CD14-positive monocyte (primary cell): Measurements from ENCODE around the gene PEAK1. TPM values are rescaled to one million over a fixed set of nuclear protein-coding genes. Genes with fewer than 3 reads are reported as not detected.

Experiments used
- DNase-seq, 3 donors: peaks; one replicate each; pipeline ENCODE4 v3.0.0-alpha.2; 2011 to 2022
- H2AFZ ChIP-seq: 2 replicates; pipeline ENCODE4 v1.6.0; 2012; ENCODE audit warnings: mild to moderate bottlenecking, low read depth, low read length, inconsistent platforms; ENCODE audit not compliant: insufficient read depth, poor library complexity, severe bottlenecking
- H3K27ac ChIP-seq, 2 donors: 1 replicate in 1 of 2; 2 replicates in 1 of 2; pipeline ENCODE4 v1.5.1; 2012 to 2013; ENCODE audit warnings: low read length in 2 of 2, control low read depth in 1 of 2, inconsistent platforms in 1 of 2, low read depth in 1 of 2, mild to moderate bottlenecking in 1 of 2
- H3K27me3 ChIP-seq, 2 donors: one replicate each; pipeline versions ENCODE4 v1.6.0 to v1.6.1; 2011 to 2013; ENCODE audit warnings: low read length in 2 of 2; ENCODE audit not compliant: control insufficient read depth in 2 of 2, insufficient read depth in 2 of 2
- H3K36me3 ChIP-seq, 2 donors: replicated peaks in 1 of 2; 1 replicate in 1 of 2; 2 replicates in 1 of 2; pipeline versions ENCODE4 v1.5.1 to v1.6.1; 2012 to 2013; ENCODE audit warnings: low read length in 2 of 2, control low read depth in 1 of 2, inconsistent platforms in 1 of 2, mild to moderate bottlenecking in 1 of 2; ENCODE audit not compliant: insufficient read depth in 2 of 2, control insufficient read depth in 1 of 2
- H3K4me1 ChIP-seq, 2 donors: 1 replicate in 1 of 2; 2 replicates in 1 of 2; pipeline versions ENCODE4 v1.5.1 to v1.6.1; 2012 to 2013; ENCODE audit warnings: low read length in 2 of 2, control low read depth in 1 of 2, inconsistent platforms in 1 of 2, mild to moderate bottlenecking in 1 of 2, moderate library complexity in 1 of 2; ENCODE audit not compliant: insufficient read depth in 2 of 2, control insufficient read depth in 1 of 2
- H3K4me2 ChIP-seq: replicated peaks from 2 replicates; pipeline ENCODE3; 2012; ENCODE audit warnings: low read length, moderate library complexity, mild to moderate bottlenecking; ENCODE audit not compliant: poor library complexity, severe bottlenecking; ENCODE audit errors: extremely low read depth
- H3K4me3 ChIP-seq, 3 experiments: fragments of 200-600 bp in 1 of 3; sonication (generic) in 1 of 3; replicated peaks in 1 of 3; 1 replicate in 2 of 3; 2 replicates in 1 of 3; pipeline ENCODE4 v1.5.1; 2011 to 2013; ENCODE audit warnings: low read length in 3 of 3, mild to moderate bottlenecking in 3 of 3, control low read depth in 2 of 3, low read depth in 2 of 3, inconsistent platforms in 1 of 3, moderate library complexity in 1 of 3
- H3K79me2 ChIP-seq: 2 replicates; pipeline ENCODE4 v1.6.0; 2012; ENCODE audit warnings: mild to moderate bottlenecking, control low read depth, inconsistent platforms, low read length, moderate library complexity; ENCODE audit not compliant: insufficient read depth
- H3K9ac ChIP-seq: 2 replicates; pipeline ENCODE4 v1.6.0; 2017; ENCODE audit warnings: low read length, mild to moderate bottlenecking; ENCODE audit not compliant: insufficient read depth, poor library complexity, severe bottlenecking
- H3K9me3 ChIP-seq, 2 donors: replicated peaks in 1 of 2; 1 replicate in 1 of 2; 2 replicates in 1 of 2; pipeline versions ENCODE4 v1.5.1 to v1.6.1; 2012 to 2013; ENCODE audit warnings: low read length in 2 of 2, control low read depth in 1 of 2; ENCODE audit not compliant: control insufficient read depth in 1 of 2, insufficient read depth in 1 of 2
- H4K20me1 ChIP-seq: 2 replicates; pipeline ENCODE4 v1.6.0; 2012; ENCODE audit warnings: mild to moderate bottlenecking, low read length, control low read depth, moderate library complexity; ENCODE audit not compliant: insufficient read depth
- H3K27ac Mint-ChIP-seq, 7 donors: one replicate each; pipeline ENCODE4 v1.8.0; 2020; ENCODE audit warnings: mild to moderate bottlenecking in 7 of 7, mixed read lengths in 7 of 7, moderate library complexity in 6 of 7, inconsistent platforms in 2 of 7
- H3K27me3 Mint-ChIP-seq, 3 donors: one replicate each; pipeline ENCODE4 v1.8.0; 2021 to 2022; ENCODE audit warnings: low read depth in 3 of 3, mild to moderate bottlenecking in 3 of 3, mixed read lengths in 3 of 3, moderate library complexity in 3 of 3, inconsistent platforms in 1 of 3
- H3K36me3 Mint-ChIP-seq, 2 donors: one replicate each; pipeline ENCODE4 v1.8.0; 2020; ENCODE audit warnings: mixed read lengths in 2 of 2, inconsistent platforms in 1 of 2, mild to moderate bottlenecking in 1 of 2
- H3K4me1 Mint-ChIP-seq: one replicate; pipeline ENCODE4 v1.8.0; 2020; ENCODE audit warnings: mild to moderate bottlenecking, mixed read lengths
- H3K4me3 Mint-ChIP-seq, 2 donors: one replicate each; pipeline ENCODE4 v1.8.0; 2020; ENCODE audit warnings: mild to moderate bottlenecking in 2 of 2, mixed read lengths in 2 of 2, moderate library complexity in 1 of 2
- H3K9me3 Mint-ChIP-seq, 7 donors: one replicate each; pipeline ENCODE4 v1.8.0; 2020 to 2022; ENCODE audit warnings: mixed read lengths in 7 of 7, mild to moderate bottlenecking in 6 of 7, moderate library complexity in 6 of 7, inconsistent platforms in 2 of 7
- CTCF ChIP-seq: fragments of 200-600 bp; IDR thresholded peaks from one replicate; pipeline ENCODE4 v1.8.0; 2022; ENCODE audit warnings: antibody characterized with exemption, mild to moderate bottlenecking
- WGBS: methylation state at CpG from one replicate; pipeline ENCODE4 v1.1.5; 2013; ENCODE audit warnings: missing lambda C conversion rate; ENCODE audit not compliant: insufficient coverage; 5-methylcytosine and 5-hydroxymethylcytosine counted together
- intact Hi-C, 2 donors: fragments of 100-400 bp; cut with micrococcal nuclease; formaldehyde crosslinking; loops; one replicate each; pipeline versions ENCODE4 v1.15.0 to v1.15.1; 2023
- polyA plus RNA-seq, 3 donors: library from polyadenylated mRNA; depleted of rRNA in 1 of 3; unstranded in 2 of 3; stranded (reverse) in 1 of 3; fragments of 300-500 nt in 2 of 3; fragments of >200 nt in 1 of 3; fragmentation: Illumina TruSeq in 2 of 3; gene quantifications; 1 replicate in 2 of 3; 2 replicates in 1 of 3; pipeline ENCODE4 v1.2.3, GENCODE V29; 2012 to 2021

The PEAK1 gene
- polyA plus RNA-seq, 3 donors: 0.85 to 8.7 (median 1.1) TPM

- Histone ChIP-seq H3K4me1 (no peaks in the 10 kb centered on the region), H3K9me3 (peaks cover 0 to 3% of the 10 kb centered on the region in 2 donors), H3K9ac (no peak overlapping the region), H4K20me1 (no peaks in the 10 kb centered on the region), H3K27me3 (no peaks in the 10 kb centered on the region), H3K4me2 (no peak overlapping the region), H2AFZ (no peak overlapping the region), H3K79me2 (no peaks in the 10 kb centered on the region), H3K36me3 (no peaks in the 10 kb centered on the region), H3K27ac (no peak overlapping the region), H3K4me3 (no peak overlapping the region)
- no peak for TF ChIP-seq CTCF
- Mint-ChIP-seq H3K36me3 (peaks cover 0 to 2% of the 10 kb centered on the region in 2 donors), H3K9me3 (peaks cover 0 to 11% (median 2%) of the 10 kb centered on the region in 7 donors), H3K27me3 (no peaks in the 10 kb centered on the region), H3K4me3 (no peak overlapping the region), H3K4me1 (no peaks in the 10 kb centered on the region), H3K27ac (no peak overlapping the region)
- WGBS: no CpG with 5 or more reads among the region's 1 CpG
- intact Hi-C loops: no loop called here
- no peak for DNase-seq
These were observed 90.7 kb downstream of the PEAK1 start for GRCh38 chr15:77329202-77329601.

- Mint-ChIP-seq H3K4me1 (no peaks in the 10 kb centered on the region), H3K27ac (no peak overlapping the region), H3K4me3 (no peak overlapping the region), H3K9me3 (peaks cover 0 to 14% (median 5%) of the 10 kb centered on the region in 7 donors), H3K27me3 (no peaks in the 10 kb centered on the region), H3K36me3 (no peaks in the 10 kb centered on the region)
- Histone ChIP-seq H3K9me3 (peaks cover 0 to 5% of the 10 kb centered on the region in 2 donors), H2AFZ (no peak overlapping the region), H3K4me1 (no peaks in the 10 kb centered on the region), H3K9ac (no peak overlapping the region), H4K20me1 (no peaks in the 10 kb centered on the region), H3K36me3 (no peaks in the 10 kb centered on the region), H3K79me2 (no peaks in the 10 kb centered on the region), H3K4me2 (no peak overlapping the region), H3K27ac (no peak overlapping the region), H3K4me3 (no peak overlapping the region), H3K27me3 (no peaks in the 10 kb centered on the region)
- WGBS: 100% methylated on average over 1 of the region's 3 CpGs
- DNase-seq: no peak
- intact Hi-C loops: no loop called here
- no peak for TF ChIP-seq CTCF
These were observed 91.9 kb downstream of the PEAK1 start for GRCh38 chr15:77327844-77328529.
